GM18868 (cell line): ENCODE measurements around the gene ATRX.
"Not testable (repeated sequence)": the region's sequence is repeated elsewhere in the genome, so short reads cannot be mapped to it uniquely, and the experiment has no call there.

Experiments used
- ATAC-seq: cut with Tn5 transposase; IDR thresholded peaks from one replicate; pipeline ENCODE4 v1.9.1; 2021; ENCODE audit warnings: mild to moderate bottlenecking, moderate library complexity; ENCODE audit not compliant: unreplicated experiment

ATRX gene

DNA sequence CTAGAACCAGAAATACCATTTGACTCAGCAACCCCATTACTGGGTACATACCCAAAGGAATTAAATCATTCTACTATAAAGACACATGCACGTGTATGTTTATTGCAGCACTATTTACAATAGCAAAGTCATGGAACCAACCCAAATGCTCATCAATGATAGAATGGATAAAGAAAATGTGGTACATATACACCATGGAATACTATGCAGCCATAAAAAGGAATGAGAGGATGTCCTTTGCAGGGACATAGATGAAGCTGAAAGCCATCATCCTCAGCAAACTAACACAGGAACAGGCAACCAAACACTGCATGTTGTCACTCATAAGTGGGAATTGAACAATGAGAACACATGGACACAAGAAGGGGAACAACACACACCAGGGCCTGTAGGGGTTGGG lies 285.9 kb downstream of the ATRX start:
- ATAC-seq = not testable (repeated sequence)

DNA sequence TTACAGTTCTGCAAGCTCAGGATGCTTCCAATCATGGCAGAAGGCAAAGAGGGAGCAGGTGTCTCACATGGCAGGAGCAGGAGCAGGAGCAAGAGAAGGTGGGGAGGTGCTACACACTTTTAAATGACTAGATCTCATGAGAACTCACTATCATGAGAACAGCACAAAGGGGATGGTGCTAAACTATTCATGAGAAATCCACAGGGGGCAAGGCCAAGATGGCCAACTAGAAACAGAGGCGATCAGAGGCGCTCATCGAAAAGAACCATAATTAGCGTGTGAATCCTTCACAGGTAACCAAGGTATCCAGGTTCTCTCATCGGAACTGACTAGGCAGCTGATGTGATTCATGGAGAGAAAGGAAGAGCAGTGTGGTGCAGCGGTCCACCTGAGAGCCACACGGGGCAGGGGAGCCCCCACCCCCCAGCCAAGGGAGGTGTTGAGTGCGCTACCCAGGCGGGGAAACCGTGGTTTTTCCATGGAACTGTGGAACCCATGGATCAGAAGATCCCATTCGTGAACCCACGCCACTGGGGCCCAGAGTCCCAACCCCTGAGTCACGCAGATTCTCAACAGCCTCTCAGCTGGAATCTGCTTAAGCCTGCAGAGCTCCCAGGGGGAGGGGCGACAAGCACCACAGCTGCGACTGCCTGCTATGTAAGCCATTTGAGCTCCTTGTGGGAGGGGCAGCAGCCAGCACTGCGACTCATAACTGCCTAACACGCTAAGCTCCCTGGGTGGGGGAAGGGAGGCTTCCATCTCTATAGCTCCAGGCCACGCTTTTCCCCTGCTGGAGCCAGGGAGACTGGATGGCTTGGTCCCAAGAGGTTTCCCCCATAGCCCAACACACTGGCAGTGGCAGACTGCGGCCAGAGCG lies 292.1 kb downstream of the ATRX start:
- no peak for ATAC-seq

DNA sequence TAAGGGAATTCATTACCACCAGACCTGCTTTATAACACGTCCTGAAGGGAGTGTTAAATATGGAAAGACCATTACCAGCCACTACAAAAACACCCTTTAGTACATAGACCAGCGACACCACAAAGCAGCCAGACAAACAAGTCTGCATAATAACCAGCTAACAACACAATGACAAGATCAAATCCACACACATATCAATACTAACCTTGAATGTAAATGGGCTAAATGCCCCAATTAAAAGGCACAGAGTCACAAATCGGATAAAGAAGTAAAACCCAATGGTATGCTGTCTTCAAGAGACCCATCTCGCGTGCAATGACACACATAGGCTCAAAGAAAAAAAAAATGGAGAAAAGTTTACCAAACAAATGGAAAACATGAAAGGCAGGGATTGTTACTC lies 302.0 kb downstream of the ATRX start:
- no peak for ATAC-seq

DNA sequence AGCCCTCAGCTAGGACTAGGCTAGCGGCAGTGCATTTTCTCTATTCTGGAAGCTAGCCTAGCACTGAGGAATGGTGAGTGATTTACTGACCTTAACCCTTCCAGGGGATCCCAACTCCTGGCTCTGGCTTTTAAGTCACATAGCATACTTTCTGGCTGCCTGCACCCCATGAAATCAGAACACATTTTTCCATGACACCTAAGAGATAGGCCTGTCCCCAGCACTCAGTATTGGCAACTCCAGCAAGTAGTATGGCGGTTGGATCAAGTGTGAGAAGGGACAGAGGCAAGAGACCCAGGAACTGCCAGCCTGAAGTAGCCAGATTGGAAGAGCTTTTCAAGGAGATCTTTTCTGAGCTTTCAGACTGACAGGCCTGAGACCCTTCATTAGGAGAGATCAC lies 330.6 kb downstream of the ATRX start:
- no peak for ATAC-seq
